HepG2 (cell line): ENCODE measurements around the gene ZNF324B. TPM values are rescaled to one million over a fixed set of nuclear protein-coding genes. Genes with fewer than 3 reads are reported as not detected.
A peak's percentile ranks its signal among the peaks of the same experiment; 100 is the strongest.

Source experiments
- EEA1 ChIP-seq: sonication (generic); formaldehyde crosslinking; IDR thresholded peaks from 2 replicates; pipeline ENCODE4 v1.5.1; 2020; ENCODE audit warnings: mild to moderate bottlenecking, missing genetic modification reagents, borderline replicate concordance
- GABPA ChIP-seq, 2 experiments: IDR thresholded peaks; 2 replicates each; pipeline ENCODE4 v1.6.1; 2011 to 2016; ENCODE audit warnings: low read depth in 2 of 2, low read length in 1 of 2, missing biosample characterization in 1 of 2, missing genetic modification characterization in 1 of 2
- GZF1 ChIP-seq: sonication (generic); formaldehyde crosslinking; IDR thresholded peaks from 2 replicates; pipeline ENCODE4 v1.5.1; 2020; ENCODE audit warnings: mild to moderate bottlenecking, missing genetic modification reagents
- IRF2 ChIP-seq: IDR thresholded peaks from 2 replicates; pipeline ENCODE4 v1.6.1; 2018; ENCODE audit warnings: missing genetic modification reagents, missing compliant biosample characterization
- KDM4B ChIP-seq: sonication (generic); formaldehyde crosslinking; IDR thresholded peaks from 2 replicates; pipeline ENCODE4 v1.4.0; 2020; ENCODE audit warnings: missing genetic modification reagents
- NFYC ChIP-seq: IDR thresholded peaks from 2 replicates; pipeline ENCODE4 v1.6.1; 2016; ENCODE audit warnings: missing genetic modification reagents, missing compliant biosample characterization
- RXRB ChIP-seq: IDR thresholded peaks from 2 replicates; pipeline ENCODE4 v1.6.1; 2016; ENCODE audit warnings: borderline replicate concordance, missing genetic modification reagents, missing compliant biosample characterization
- SMARCC2 ChIP-seq: fragments of 450-650 bp; IDR thresholded peaks from 2 replicates; pipeline ENCODE4 v1.6.1; 2017; ENCODE audit warnings: antibody characterized with exemption, mild to moderate bottlenecking
- ZNF180 ChIP-seq: sonication (generic); formaldehyde crosslinking; IDR thresholded peaks from 2 replicates; pipeline ENCODE4 v1.4.0; 2020; ENCODE audit warnings: low read depth, missing genetic modification reagents, borderline replicate concordance
- ZNF33B ChIP-seq: sonication (generic); formaldehyde crosslinking; IDR thresholded peaks from 2 replicates; pipeline ENCODE4 v1.5.1; 2020; ENCODE audit warnings: mild to moderate bottlenecking, missing genetic modification reagents
- ZNF350 ChIP-seq: sonication (generic); formaldehyde crosslinking; IDR thresholded peaks from 2 replicates; pipeline ENCODE4 v1.4.0; 2020; ENCODE audit warnings: mild to moderate bottlenecking, low read depth, missing genetic modification reagents, borderline replicate concordance
- ZNF510 ChIP-seq: sonication (generic); formaldehyde crosslinking; IDR thresholded peaks from 2 replicates; pipeline ENCODE4 v1.4.0; 2020; ENCODE audit warnings: low read depth, mild to moderate bottlenecking, missing genetic modification reagents
- ZNF589 ChIP-seq: sonication (generic); formaldehyde crosslinking; conservative IDR thresholded peaks from 2 replicates; pipeline ENCODE4 v1.8.0; 2022; ENCODE audit warnings: mild to moderate bottlenecking, moderate library complexity, missing genetic modification reagents
- ZSCAN25 ChIP-seq: sonication (generic); formaldehyde crosslinking; IDR thresholded peaks from 2 replicates; pipeline ENCODE4 v1.8.0; 2022; ENCODE audit warnings: mild to moderate bottlenecking, missing genetic modification reagents
- ZSCAN31 ChIP-seq: sonication (generic); formaldehyde crosslinking; IDR thresholded peaks from 2 replicates; pipeline ENCODE4 v1.5.0; 2020; ENCODE audit warnings: low read depth, mild to moderate bottlenecking, missing genetic modification reagents
- polyA plus RNA-seq, 8 experiments: library from polyadenylated mRNA; depleted of rRNA in 3 of 8; stranded (reverse) in 7 of 8; unstranded in 1 of 8; fragments of >200 nt; fragmentation: Illumina TruSeq in 4 of 8; extraction: Trizol in 4 of 8; gene quantifications; 2 replicates each; pipeline versions ENCODE4 v1.2.1 to v1.2.3, GENCODE V29; 2011 to 2016; ENCODE audit warnings: low read depth in 4 of 8, missing spikeins in 1 of 8, mixed read lengths in 1 of 8; ENCODE audit not compliant: insufficient read depth in 1 of 8
- total RNA-seq, 5 experiments: library from RNA; depleted of rRNA; stranded (reverse); fragments of >200 nt; fragmentation: Illumina TruSeq; extraction: Trizol; gene quantifications; 2 replicates each; pipeline ENCODE4 v1.2.3, GENCODE V29; 2016; ENCODE audit warnings: low read depth in 1 of 5
- TF ChIP-seq, protein P1 (sequence below): sonication (generic); formaldehyde crosslinking; IDR thresholded peaks from 2 replicates; pipeline ENCODE4 v1.4.0; 2020; ENCODE audit warnings: mild to moderate bottlenecking, missing genetic modification reagents
- TF ChIP-seq, protein P2 (sequence below): sonication (generic); formaldehyde crosslinking; IDR thresholded peaks from 2 replicates; pipeline ENCODE4 v1.8.1; 2023; ENCODE audit warnings: mild to moderate bottlenecking, missing genetic modification reagents
- TF ChIP-seq, protein P3 (sequence below): sonication (generic); formaldehyde crosslinking; IDR thresholded peaks from 2 replicates; pipeline ENCODE4 v1.4.0; 2020; ENCODE audit warnings: mild to moderate bottlenecking, missing genetic modification reagents, borderline replicate concordance
- TF ChIP-seq, protein P4 (sequence below): fragments of 450-650 bp; IDR thresholded peaks from 2 replicates; pipeline ENCODE4 v1.6.1; 2016

Gene ZNF324B
- total and polyA plus RNA-seq, 2 of the 13 experiments (the other 11 are each of a cell fraction or from before 2014, with no cell fraction given): 0.53 to 3.0 TPM

DNA sequence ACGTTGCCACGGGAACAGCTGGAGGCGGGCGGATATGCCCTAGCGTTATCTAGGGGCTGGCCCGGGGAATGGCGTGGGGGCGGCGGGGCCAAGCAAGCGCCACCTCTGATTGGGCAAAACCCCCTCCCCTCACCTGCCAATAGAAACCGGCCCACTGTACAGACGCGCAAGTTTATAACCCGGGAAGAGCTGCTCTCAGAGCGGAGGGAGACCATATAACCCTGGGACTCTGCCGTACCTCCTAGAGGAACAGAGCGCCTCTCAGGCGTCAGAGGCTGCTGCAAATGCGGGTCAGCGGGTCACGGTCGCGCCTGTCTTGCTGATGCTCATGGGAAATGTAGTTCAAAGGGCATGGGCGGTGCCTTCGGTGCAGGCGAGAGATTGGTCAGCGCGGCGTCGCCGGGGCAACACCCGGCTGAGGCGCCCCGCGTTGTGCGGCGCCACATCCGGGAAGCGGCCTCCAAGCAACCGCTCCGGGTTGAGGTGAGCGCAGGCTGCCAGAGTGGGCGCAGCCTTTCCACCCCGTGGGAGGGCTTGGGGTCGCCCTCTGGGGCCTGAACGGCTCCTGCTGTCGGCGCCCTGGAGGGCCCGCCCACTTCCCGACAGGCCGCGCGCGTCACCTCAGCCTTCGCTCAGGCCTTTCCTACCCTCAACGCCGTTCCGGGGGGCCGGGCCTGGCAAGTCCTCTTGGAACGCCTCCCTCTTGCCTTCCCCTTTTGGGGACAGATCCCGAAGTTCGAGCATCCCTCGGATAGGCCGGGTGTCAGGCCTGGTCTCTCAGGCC is 24.5 kb downstream of the ZNF324B start, which contains the start of gene ZNF446 (continued):
- peak; percentile 75 for TF ChIP-seq GABPA (IDR thresholded peaks at IDR 0.05; ENCODE audit: low read depth, low read length)
- TF ChIP-seq GABPA (CRISPR knock-in tag; IDR thresholded peaks at IDR 0.05; ENCODE audit: low read depth): peak; percentile 88
- TF ChIP-seq, protein P1, sequence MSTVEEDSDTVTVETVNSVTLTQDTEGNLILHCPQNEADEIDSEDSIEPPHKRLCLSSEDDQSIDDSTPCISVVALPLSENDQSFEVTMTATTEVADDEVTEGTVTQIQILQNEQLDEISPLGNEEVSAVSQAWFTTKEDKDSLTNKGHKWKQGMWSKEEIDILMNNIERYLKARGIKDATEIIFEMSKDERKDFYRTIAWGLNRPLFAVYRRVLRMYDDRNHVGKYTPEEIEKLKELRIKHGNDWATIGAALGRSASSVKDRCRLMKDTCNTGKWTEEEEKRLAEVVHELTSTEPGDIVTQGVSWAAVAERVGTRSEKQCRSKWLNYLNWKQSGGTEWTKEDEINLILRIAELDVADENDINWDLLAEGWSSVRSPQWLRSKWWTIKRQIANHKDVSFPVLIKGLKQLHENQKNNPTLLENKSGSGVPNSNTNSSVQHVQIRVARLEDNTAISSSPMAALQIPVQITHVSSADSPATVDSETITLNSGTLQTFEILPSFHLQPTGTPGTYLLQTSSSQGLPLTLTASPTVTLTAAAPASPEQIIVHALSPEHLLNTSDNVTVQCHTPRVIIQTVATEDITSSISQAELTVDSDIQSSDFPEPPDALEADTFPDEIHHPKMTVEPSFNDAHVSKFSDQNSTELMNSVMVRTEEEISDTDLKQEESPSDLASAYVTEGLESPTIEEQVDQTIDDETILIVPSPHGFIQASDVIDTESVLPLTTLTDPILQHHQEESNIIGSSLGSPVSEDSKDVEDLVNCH (CRISPR knock-in tag): no peak
- TF ChIP-seq NFYC (CRISPR knock-in tag): peak; percentile 83
- no peak for TF ChIP-seq KDM4B (CRISPR knock-in tag)
- no peak for TF ChIP-seq ZNF589 (CRISPR knock-in tag)
- no peak; the same call in 1 of the 2 replicates for TF ChIP-seq ZNF33B (CRISPR knock-in tag)
- TF ChIP-seq SMARCC2: no peak
- 0 out of 2 replicates have a peak, but pooled peaks have one; percentile 59 for TF ChIP-seq ZNF510 (CRISPR knock-in tag)
- TF ChIP-seq, protein P2, sequence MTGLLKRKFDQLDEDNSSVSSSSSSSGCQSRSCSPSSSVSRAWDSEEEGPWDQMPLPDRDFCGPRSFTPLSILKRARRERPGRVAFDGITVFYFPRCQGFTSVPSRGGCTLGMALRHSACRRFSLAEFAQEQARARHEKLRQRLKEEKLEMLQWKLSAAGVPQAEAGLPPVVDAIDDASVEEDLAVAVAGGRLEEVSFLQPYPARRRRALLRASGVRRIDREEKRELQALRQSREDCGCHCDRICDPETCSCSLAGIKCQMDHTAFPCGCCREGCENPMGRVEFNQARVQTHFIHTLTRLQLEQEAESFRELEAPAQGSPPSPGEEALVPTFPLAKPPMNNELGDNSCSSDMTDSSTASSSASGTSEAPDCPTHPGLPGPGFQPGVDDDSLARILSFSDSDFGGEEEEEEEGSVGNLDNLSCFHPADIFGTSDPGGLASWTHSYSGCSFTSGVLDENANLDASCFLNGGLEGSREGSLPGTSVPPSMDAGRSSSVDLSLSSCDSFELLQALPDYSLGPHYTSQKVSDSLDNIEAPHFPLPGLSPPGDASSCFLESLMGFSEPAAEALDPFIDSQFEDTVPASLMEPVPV (CRISPR knock-in tag): no peak
- TF ChIP-seq EEA1 (CRISPR knock-in tag): no peak
- TF ChIP-seq, protein P3, sequence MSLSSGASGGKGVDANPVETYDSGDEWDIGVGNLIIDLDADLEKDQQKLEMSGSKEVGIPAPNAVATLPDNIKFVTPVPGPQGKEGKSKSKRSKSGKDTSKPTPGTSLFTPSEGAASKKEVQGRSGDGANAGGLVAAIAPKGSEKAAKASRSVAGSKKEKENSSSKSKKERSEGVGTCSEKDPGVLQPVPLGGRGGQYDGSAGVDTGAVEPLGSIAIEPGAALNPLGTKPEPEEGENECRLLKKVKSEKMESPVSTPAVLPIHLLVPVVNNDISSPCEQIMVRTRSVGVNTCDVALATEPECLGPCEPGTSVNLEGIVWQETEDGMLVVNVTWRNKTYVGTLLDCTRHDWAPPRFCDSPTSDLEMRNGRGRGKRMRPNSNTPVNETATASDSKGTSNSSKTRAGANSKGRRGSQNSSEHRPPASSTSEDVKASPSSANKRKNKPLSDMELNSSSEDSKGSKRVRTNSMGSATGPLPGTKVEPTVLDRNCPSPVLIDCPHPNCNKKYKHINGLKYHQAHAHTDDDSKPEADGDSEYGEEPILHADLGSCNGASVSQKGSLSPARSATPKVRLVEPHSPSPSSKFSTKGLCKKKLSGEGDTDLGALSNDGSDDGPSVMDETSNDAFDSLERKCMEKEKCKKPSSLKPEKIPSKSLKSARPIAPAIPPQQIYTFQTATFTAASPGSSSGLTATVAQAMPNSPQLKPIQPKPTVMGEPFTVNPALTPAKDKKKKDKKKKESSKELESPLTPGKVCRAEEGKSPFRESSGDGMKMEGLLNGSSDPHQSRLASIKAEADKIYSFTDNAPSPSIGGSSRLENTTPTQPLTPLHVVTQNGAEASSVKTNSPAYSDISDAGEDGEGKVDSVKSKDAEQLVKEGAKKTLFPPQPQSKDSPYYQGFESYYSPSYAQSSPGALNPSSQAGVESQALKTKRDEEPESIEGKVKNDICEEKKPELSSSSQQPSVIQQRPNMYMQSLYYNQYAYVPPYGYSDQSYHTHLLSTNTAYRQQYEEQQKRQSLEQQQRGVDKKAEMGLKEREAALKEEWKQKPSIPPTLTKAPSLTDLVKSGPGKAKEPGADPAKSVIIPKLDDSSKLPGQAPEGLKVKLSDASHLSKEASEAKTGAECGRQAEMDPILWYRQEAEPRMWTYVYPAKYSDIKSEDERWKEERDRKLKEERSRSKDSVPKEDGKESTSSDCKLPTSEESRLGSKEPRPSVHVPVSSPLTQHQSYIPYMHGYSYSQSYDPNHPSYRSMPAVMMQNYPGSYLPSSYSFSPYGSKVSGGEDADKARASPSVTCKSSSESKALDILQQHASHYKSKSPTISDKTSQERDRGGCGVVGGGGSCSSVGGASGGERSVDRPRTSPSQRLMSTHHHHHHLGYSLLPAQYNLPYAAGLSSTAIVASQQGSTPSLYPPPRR (CRISPR knock-in tag): no peak
- TF ChIP-seq ZSCAN25 (CRISPR knock-in tag): peak; percentile 19
- TF ChIP-seq IRF2 (CRISPR knock-in tag): peak; percentile 66; the same call in 1 of the 2 replicates
- peak; percentile 72; the same call in 1 of the 2 replicates for TF ChIP-seq ZSCAN31 (CRISPR knock-in tag)
- TF ChIP-seq ZNF350: peak; percentile 77
- TF ChIP-seq, protein P4, sequence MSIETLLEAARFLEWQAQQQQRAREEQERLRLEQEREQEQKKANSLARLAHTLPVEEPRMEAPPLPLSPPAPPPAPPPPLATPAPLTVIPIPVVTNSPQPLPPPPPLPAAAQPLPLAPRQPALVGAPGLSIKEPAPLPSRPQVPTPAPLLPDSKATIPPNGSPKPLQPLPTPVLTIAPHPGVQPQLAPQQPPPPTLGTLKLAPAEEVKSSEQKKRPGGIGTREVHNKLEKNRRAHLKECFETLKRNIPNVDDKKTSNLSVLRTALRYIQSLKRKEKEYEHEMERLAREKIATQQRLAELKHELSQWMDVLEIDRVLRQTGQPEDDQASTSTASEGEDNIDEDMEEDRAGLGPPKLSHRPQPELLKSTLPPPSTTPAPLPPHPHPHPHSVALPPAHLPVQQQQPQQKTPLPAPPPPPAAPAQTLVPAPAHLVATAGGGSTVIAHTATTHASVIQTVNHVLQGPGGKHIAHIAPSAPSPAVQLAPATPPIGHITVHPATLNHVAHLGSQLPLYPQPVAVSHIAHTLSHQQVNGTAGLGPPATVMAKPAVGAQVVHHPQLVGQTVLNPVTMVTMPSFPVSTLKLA: peak; percentile 35; the same call in 1 of the 2 replicates
- TF ChIP-seq GZF1 (CRISPR knock-in tag): no peak
- no peak for TF ChIP-seq ZNF180 (CRISPR knock-in tag)
- peak; percentile 63 for TF ChIP-seq RXRB (CRISPR knock-in tag)
